Umbilical cord (tissue), 2 donors: ENCODE results near the gene HJV. TPM values are rescaled to one million over a fixed set of nuclear protein-coding genes. Genes with fewer than 3 reads are reported as not detected.
A peak's percentile ranks its signal among the peaks of the same experiment; 100 is the strongest.

ENCODE experiments used
- DNase-seq: peaks from one replicate; pipeline ENCODE4 v3.0.0-alpha.2; 2015; ENCODE audit warnings: low spot score
- total RNA-seq: library from RNA; depleted of rRNA; stranded (reverse); fragments of >200 nt; gene quantifications from one replicate; pipeline ENCODE4 v1.2.3, GENCODE V29; 2014; ENCODE audit warnings: low replicate concordance; ENCODE audit not compliant: insufficient read depth

Gene HJV
- total RNA-seq, 1 donor from 2014 or later: not detected

DNA sequence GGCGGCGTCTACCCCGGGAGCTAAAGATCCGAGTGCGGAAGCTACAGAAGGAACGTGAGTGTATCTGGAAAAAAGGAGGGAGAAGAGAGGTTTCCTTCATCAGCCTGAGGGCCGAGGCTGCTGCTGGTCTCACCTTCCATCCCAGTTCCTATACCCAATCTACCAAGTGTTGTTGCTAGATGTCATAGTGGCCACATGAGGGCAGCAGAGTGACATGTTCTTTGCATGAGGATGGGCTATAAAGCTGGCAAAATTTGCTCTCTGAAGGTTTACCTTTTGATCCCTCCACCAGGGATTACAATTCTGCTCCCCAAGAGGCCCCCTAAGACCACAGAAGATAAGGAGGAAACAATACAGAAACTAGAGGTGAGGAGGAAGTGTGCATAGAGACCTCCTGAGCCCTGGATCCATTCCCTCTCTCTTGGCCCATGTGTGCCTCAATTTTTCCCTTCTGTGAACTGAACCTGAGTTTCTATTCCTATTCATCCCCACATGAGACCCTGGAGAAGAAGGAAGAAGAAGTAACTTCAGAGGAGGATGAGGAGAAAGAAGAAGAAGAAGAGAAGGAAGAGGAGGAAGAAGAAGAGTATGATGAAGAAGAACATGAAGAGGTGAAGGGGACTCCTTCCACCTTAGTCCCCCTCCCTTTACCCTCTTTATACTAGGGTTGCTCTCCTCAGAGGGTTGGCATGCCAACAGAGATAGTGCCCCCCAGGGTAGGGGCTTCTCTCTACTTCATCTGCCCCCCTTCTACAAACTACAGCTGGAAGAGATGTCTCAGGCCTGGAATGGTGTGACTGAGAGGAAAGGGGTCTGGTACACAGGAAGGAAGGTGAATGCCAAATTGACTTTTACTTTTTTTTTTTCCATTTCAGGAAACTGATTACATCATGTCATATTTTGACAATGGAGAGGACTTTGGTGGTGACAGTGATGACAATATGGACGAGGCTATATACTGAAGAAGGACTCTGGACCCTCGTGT, 43.8 kb downstream of the HJV start:
- peak; percentile 87 for DNase-seq

DNA sequence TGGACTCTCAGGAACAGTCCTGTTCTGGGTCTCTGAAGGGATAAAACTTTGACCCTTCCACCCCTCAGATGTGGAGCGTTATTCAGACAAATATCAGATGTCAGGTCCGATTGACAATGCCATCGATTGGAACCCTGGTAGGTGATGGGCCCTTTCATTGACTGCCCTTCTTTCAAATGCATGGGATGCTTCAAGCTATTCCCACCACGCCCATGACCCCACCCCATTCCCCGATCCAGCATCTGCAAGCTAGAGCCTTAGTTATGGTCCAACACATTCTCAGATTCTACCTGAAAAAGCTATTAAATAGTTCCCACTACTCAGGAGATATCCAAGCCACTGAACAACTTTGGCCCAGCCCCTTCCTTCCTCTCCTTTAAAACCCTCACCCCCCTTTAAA, 44.5 kb downstream of the HJV start:
- no peak for DNase-seq

DNA sequence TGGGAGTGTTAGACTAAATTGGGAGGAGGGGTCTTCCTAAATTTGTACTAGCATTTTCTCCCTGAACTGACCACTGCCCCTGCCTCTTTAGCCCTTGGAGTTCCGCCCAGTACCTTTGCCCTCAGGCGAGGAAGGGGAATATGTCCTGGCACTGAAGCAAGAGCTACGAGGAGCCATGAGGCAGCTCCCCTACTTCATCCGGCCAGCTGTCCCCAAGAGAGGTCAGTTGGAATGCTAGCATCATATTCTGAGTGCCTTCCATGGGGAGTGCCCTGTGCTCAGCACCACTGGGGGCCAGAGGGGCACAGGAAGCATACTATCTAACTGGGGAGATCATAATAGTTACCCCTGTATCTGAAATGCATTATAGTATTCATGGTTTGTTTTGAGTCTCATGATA, 46.3 kb downstream of the HJV start:
- DNase-seq: no peak

DNA sequence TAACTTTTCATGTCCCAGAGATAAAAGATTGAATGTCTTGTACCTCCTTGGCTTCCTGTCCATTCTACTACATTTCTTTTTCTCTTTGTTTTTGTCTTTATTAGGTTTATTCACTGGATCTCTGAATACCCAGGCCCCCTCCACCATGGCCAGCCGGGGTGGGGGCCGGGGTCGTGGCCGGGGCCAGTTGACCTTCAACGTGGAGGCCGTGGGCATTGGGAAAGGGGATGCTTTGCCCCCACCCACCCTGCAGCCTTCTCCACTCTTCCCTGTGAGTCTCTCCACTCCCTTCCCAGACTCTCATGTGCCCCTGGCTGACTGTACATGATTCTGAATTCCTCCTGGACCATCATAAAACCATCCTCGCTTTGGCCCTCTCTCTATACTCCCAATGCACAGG, 46.8 kb downstream of the HJV start:
- no peak for DNase-seq

DNA sequence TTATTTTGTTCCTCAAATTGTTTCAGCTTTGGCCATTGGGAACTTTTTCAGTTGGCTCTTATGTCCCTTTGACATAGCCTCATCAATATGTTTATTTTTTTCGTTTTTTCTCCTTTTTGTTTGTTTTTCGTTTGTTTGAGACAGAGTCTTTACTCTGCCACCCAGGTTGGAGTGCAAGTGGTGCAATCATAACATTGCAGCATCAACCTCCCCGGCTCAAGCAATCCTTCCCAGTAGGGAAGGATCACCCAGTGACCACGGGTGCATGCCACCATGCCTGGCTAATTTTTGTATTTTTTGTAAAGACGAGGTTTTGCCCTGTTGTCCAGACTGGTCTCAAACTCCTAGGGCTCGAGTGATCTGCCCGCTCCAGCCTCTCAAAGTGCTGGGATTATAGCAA, 49.0 kb downstream of the HJV start:
- no peak for DNase-seq

Other genes starting within 250 kb of the HJV start
- gene RNF115, start 197.6 kb downstream of the HJV start, total RNA-seq: 29.9 TPM
- gene POLR3C, start 197.5 kb downstream of the HJV start, total RNA-seq: 23.1 TPM
- gene NUDT17, start 176.1 kb downstream of the HJV start, total RNA-seq: 4.3 TPM
- 10.6 TPM for gene PIAS3, start 162.7 kb downstream of the HJV start, total RNA-seq
- gene ANKRD35, start 135.9 kb downstream of the HJV start, total RNA-seq: 0.72 TPM
- gene ITGA10, start 111.7 kb downstream of the HJV start, total RNA-seq: 10.6 TPM
- gene PEX11B, start 103.0 kb downstream of the HJV start, total RNA-seq: 34.9 TPM
- gene RBM8A, start 94.3 kb downstream of the HJV start, total RNA-seq: 106 TPM
- 31.5 TPM for gene LIX1L, start 63.7 kb downstream of the HJV start, total RNA-seq
- not detected for gene ANKRD34A, start 57.2 kb downstream of the HJV start, total RNA-seq
- 5.5 TPM for gene POLR3GL, start 57.0 kb downstream of the HJV start, total RNA-seq
- gene TXNIP, start 25.2 kb downstream of the HJV start, total RNA-seq: 547 TPM
- gene NBPF10, start 123.1 kb upstream of the HJV start, total RNA-seq: 0.24 TPM
- 121 TPM for gene NOTCH2NLA, start 207.3 kb upstream of the HJV start, total RNA-seq